Right lobe of liver (tissue), 6 donors: ENCODE results near the gene RPRD2. TPM values are rescaled to one million over a fixed set of nuclear protein-coding genes. Genes with fewer than 3 reads are reported as not detected.

Experiments
- ATAC-seq, 4 donors: fragments of 200-7000 bp; cut with Tn5 transposase; one replicate each; pipeline ENCODE4 v1.9.1; 2020; ENCODE audit warnings: mild to moderate bottlenecking in 4 of 4, moderate library complexity in 4 of 4
- DNase-seq, 3 donors: peaks; one replicate each; pipeline ENCODE4 v3.0.0-alpha.2; 2020
- H3K27ac ChIP-seq, 3 donors: fragments of 200-600 bp; one replicate each; pipeline ENCODE4 v1.8.0; 2022
- H3K27me3 ChIP-seq, 2 donors: fragments of 200-600 bp; one replicate each; pipeline ENCODE4 v1.8.0; 2022
- H3K36me3 ChIP-seq, 4 donors: fragments of 200-600 bp; sonication (generic) in 1 of 4; one replicate each; pipeline versions ENCODE4 v1.5.1 to v1.8.0; 2017 to 2022; ENCODE audit warnings: control low read depth in 1 of 4
- H3K4me1 ChIP-seq, 4 donors: fragments of 200-600 bp; sonication (generic) in 1 of 4; one replicate each; pipeline versions ENCODE4 v1.5.1 to v1.8.0; 2017 to 2022; ENCODE audit warnings: control low read depth in 1 of 4
- H3K4me3 ChIP-seq, 3 donors: fragments of 200-600 bp; one replicate each; pipeline ENCODE4 v1.8.0; 2022
- H3K9me3 ChIP-seq, 4 donors: fragments of 200-600 bp; sonication (generic) in 1 of 4; one replicate each; pipeline versions ENCODE4 v1.5.1 to v1.8.0; 2017 to 2022; ENCODE audit warnings: control low read depth in 1 of 4
- CTCF ChIP-seq, 4 donors: fragments of 200-600 bp in 3 of 4; fragments of 450-650 bp in 1 of 4; IDR thresholded peaks; one replicate each; pipeline versions ENCODE4 v1.5.1 to v1.8.0; 2016 to 2022; ENCODE audit warnings: antibody characterized with exemption in 4 of 4, mild to moderate bottlenecking in 2 of 4
- POLR2A ChIP-seq: fragments of 450-650 bp; IDR thresholded peaks from one replicate; pipeline ENCODE4 v1.6.1; 2017; ENCODE audit warnings: antibody characterized with exemption, mild to moderate bottlenecking
- WGBS: methylation state at CpG from one replicate; pipeline ENCODE4 v1.1.6; 2018; ENCODE audit warnings: low coverage, low lambda C conversion rate; ENCODE audit not compliant: insufficient coverage; ENCODE audit errors: missing lambda C conversion rate; 5-methylcytosine and 5-hydroxymethylcytosine counted together
- intact Hi-C, 2 donors: fragments of 100-400 bp; cut with DNase I; formaldehyde crosslinking; loops; one replicate each; pipeline versions ENCODE4 v1.11.2 to v1.14.1; 2022
- total RNA-seq, 6 experiments: library from RNA; depleted of rRNA in 2 of 6; stranded (reverse); fragments of >200 nt in 2 of 6; fragmentation: NEBNext Ultra II Directional in 3 of 6; extraction: Animal tissue kit (Norgen Biotek cat#: 25700) in 3 of 6; gene quantifications; one replicate each; pipeline versions ENCODE4 v1.1.0 to v1.2.4, GENCODE V29; 2016 to 2023
- donor health status: DM: no; HTN: yes; CAD: no.
- donor health status: DM: no; HTN: no; CAD: no.
- donor health status: DM: no; HTN: no; CAD: no.
- donor health status: DM: no; HTN: yes; CAD: no.
- donor health status: DM: no; HTN: yes; CAD: no.

The RPRD2 gene
- total RNA-seq, 6 experiments from 2014 or later, result 8.9 to 17.5 (median 11.0) TPM

GRCh38 chr1:150484861-150485260, 120.9 kb downstream of the RPRD2 start:
- ATAC-seq (no peak), DNase-seq (peak in 1 of 3 donors; percentile 14)
- H3K27me3 ChIP-seq, result no peaks in the 10 kb centered on the region
- WGBS, result 18% methylated on average over 2 of the region's 2 CpGs
- TF ChIP-seq CTCF (IDR thresholded peaks at IDR 0.05) (peak in 1 of 4 donors; percentile 5), POLR2A (no peak)
- intact Hi-C loops, result no loop called here
- H3K4me1 ChIP-seq, result peaks cover 0 to 21% (median 4%) of the 10 kb centered on the region in 4 donors
- no peaks in the 10 kb centered on the region for H3K9me3 ChIP-seq
- H3K27ac ChIP-seq, result no peak overlapping the region
- H3K4me3 ChIP-seq, result no peak overlapping the region
- H3K36me3 ChIP-seq, result peaks cover 0 to 12% (median 0%) of the 10 kb centered on the region in 4 donors

- ATAC-seq, result peak; percentile 100
- TF ChIP-seq POLR2A (peak; percentile 66), CTCF (IDR thresholded peaks at IDR 0.05) (peak; percentile 21 to 50 (median 42))
- Histone ChIP-seq H3K27ac (peak within 1 kb of the TSS; percentile 73 to 79 (median 79)), H3K9me3 (no peaks in the 10 kb centered on the region), H3K4me3 (peak within 1 kb of the TSS; percentile 65 to 71 (median 69)), H3K36me3 (peaks cover 0 to 30% (median 5%) of the 10 kb centered on the region in 4 donors), H3K27me3 (no peaks in the 10 kb centered on the region), H3K4me1 (peaks cover 0 to 8% (median 0%) of the 10 kb centered on the region in 4 donors)
- DNase-seq, result peak; percentile 85 to 96 (median 90)
- intact Hi-C loops, result no loop called here
- WGBS, result under 1% methylated on average over 25 of the region's 30 CpGs
Observed at GRCh38 chr1:150486966-150487762, 123.2 kb downstream of the RPRD2 start, which contains the start of gene TARS2. TARS2 (plus strand) TSS chr1:150487419; CDS start chr1:150487451, 32 bp downstream.

GRCh38 chr1:150487763-150488115, 123.8 kb downstream of the RPRD2 start:
- peaks cover 0 to 35% (median 7%) of the 10 kb centered on the region in 4 donors for H3K36me3 ChIP-seq
- TF ChIP-seq CTCF (IDR thresholded peaks at IDR 0.05), result no peak
- TF ChIP-seq POLR2A, result no peak
- no peaks in the 10 kb centered on the region for H3K9me3 ChIP-seq
- DNase-seq (no peak), ATAC-seq (no peak)
- intact Hi-C loops, result no loop called here
- peaks cover 0 to 8% (median 0%) of the 10 kb centered on the region in 4 donors for H3K4me1 ChIP-seq
- H3K4me3 ChIP-seq, result peak overlapping the region; percentile 65 to 71 (median 69)
- no peaks in the 10 kb centered on the region for H3K27me3 ChIP-seq
- WGBS, result 0% methylated on average over 5 of the region's 7 CpGs
- H3K27ac ChIP-seq, result peak overlapping the region in 1 of 3 donors; percentile 79

GRCh38 chr1:150493175-150493574, 129.2 kb downstream of the RPRD2 start:
- WGBS, result 91% methylated on average over 6 of the region's 8 CpGs
- Histone ChIP-seq H3K9me3 (no peaks in the 10 kb centered on the region), H3K4me1 (peaks cover 0 to 2% (median 0%) of the 10 kb centered on the region in 4 donors), H3K27ac (no peak overlapping the region), H3K4me3 (no peak overlapping the region), H3K36me3 (peaks cover 0 to 71% (median 8%) of the 10 kb centered on the region in 4 donors), H3K27me3 (no peaks in the 10 kb centered on the region)
- TF ChIP-seq POLR2A, result no peak
- TF ChIP-seq CTCF (IDR thresholded peaks at IDR 0.05), result no peak
- DNase-seq (no peak), ATAC-seq (no peak)
- intact Hi-C loops, result no loop called here
